MM.1S (cell line): ENCODE measurements around the gene MRPL28.
A peak's percentile ranks its signal among the peaks of the same experiment; 100 is the strongest.

ENCODE experiments used
- DNase-seq: peaks from one replicate; pipeline ENCODE4 v3.0.0-alpha.2; 2015
- H2AFZ ChIP-seq: fragments of 300-600 bp; sonication (generic); 2 replicates; pipeline ENCODE4 v1.6.0; 2016; ENCODE audit warnings: antibody characterized with exemption, low read length
- H3F3A ChIP-seq: fragments of 300-600 bp; sonication (generic); 2 replicates; pipeline ENCODE4 v1.6.1; 2016; ENCODE audit warnings: mild to moderate bottlenecking, antibody characterized with exemption, low read length, moderate library complexity, mixed read lengths; ENCODE audit not compliant: insufficient read depth
- H3K27ac ChIP-seq: fragments of 300-600 bp; sonication (generic); 2 replicates; pipeline ENCODE4 v1.5.1; 2016; ENCODE audit warnings: mild to moderate bottlenecking, low read length
- H3K27me3 ChIP-seq: fragments of 300-600 bp; sonication (generic); replicated peaks from 2 replicates; pipeline ENCODE4 v1.6.0; 2016; ENCODE audit warnings: low read length; ENCODE audit not compliant: insufficient read depth
- H3K36me3 ChIP-seq: fragments of 300-600 bp; sonication (generic); replicated peaks from 2 replicates; pipeline ENCODE4 v1.6.1; 2016; ENCODE audit warnings: mild to moderate bottlenecking, low read length, mixed read lengths; ENCODE audit not compliant: insufficient read depth
- H3K4me1 ChIP-seq: fragments of 300-600 bp; sonication (generic); 2 replicates; pipeline ENCODE4 v1.6.1; 2016; ENCODE audit warnings: low read length, mixed read lengths
- H3K4me2 ChIP-seq: fragments of 300-600 bp; sonication (generic); 2 replicates; pipeline ENCODE4 v1.6.0; 2016; ENCODE audit warnings: low read depth, low read length
- H3K4me3 ChIP-seq: fragments of 300-600 bp; sonication (generic); 2 replicates; pipeline ENCODE4 v1.5.1; 2016; ENCODE audit warnings: low read length, mixed read lengths
- H3K79me2 ChIP-seq: fragments of 300-600 bp; sonication (generic); 2 replicates; pipeline ENCODE4 v1.6.1; 2016; ENCODE audit warnings: mixed run types, low read length, mixed read lengths
- H3K9ac ChIP-seq: fragments of 300-600 bp; sonication (generic); 2 replicates; pipeline ENCODE4 v1.6.1; 2016; ENCODE audit warnings: low read length, mixed read lengths
- H3K9me2 ChIP-seq: fragments of 300-600 bp; sonication (generic); replicated peaks from 2 replicates; pipeline ENCODE4 v1.6.1; 2016; ENCODE audit warnings: mild to moderate bottlenecking, low read length, mixed read lengths; ENCODE audit not compliant: insufficient read depth
- H3K9me3 ChIP-seq: fragments of 300-600 bp; sonication (generic); replicated peaks from 2 replicates; pipeline ENCODE4 v1.6.1; 2016; ENCODE audit warnings: mild to moderate bottlenecking, low read length, mixed read lengths; ENCODE audit not compliant: insufficient read depth
- H4K20me1 ChIP-seq: fragments of 300-600 bp; sonication (generic); 2 replicates; pipeline ENCODE4 v1.6.1; 2016; ENCODE audit warnings: mild to moderate bottlenecking, low read length, moderate library complexity, mixed read lengths; ENCODE audit not compliant: insufficient read depth
- EZH2 ChIP-seq: fragments of 300-600 bp; sonication (generic); optimal IDR thresholded peaks from 2 replicates; pipeline ENCODE3; 2017; ENCODE audit warnings: low read depth, mild to moderate bottlenecking, antibody characterized with exemption, low read length, mixed read lengths
- EZH2phosphoT487 ChIP-seq: fragments of 300-600 bp; sonication (generic); IDR thresholded peaks from 2 replicates; pipeline ENCODE4 v1.6.1; 2018; ENCODE audit warnings: antibody characterized with exemption, low read length
- TF ChIP-seq, protein P1 (sequence below): fragments of 300-600 bp; sonication (generic); IDR thresholded peaks from 2 replicates; pipeline ENCODE4 v1.5.1; 2016; ENCODE audit warnings: antibody characterized with exemption, low read length, mixed read lengths

MRPL28 gene

DNA sequence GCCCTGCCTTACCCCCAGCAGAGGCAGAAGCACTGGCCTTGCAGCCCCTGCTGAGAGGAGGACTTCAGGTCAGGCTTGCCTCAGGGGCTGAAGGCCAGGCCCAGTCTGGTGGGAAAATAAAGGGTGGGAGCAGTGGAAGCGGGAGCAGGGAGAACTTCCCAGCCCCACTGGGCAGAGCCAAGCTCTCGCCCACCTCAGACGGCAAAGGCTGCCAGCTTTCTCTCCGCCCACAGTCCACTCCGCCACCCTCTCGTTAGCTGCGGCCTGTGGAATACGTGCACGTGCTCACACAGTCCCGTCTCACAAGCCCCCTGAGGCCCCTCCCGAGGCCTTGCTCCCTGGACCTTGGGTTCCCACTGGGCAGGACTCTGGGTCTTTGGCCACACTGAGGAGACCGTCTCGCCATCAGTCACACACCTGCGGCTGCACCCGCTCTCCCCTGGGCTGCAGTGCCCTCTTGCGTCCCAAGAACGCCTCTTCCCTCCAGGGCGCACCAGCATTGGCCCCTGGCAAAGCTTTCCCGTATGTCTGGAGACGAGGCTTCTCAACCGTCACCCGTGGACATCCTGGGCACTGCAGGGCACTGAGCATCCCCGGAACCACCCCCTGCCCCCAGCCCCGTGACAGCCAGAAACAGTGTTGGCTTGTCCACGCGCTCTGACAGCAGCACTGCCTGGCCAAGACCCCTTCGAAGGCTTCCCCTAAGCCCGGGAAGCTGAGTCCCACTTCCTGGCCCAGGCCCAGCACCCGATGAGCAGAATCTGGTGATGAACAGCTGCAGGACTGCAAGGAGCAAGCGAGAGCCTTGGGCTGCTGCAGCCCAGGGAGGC lies 8.3 kb downstream of the MRPL28 start:
- no peaks in the 10 kb centered on the region for H3K79me2 ChIP-seq
- H3K4me2 ChIP-seq = peak overlapping the region; percentile 80
- H2AFZ ChIP-seq = peak overlapping the region; percentile 54
- no peak overlapping the region for H3K9ac ChIP-seq
- DNase-seq = peak; percentile 78
- no peak for TF ChIP-seq EZH2phosphoT487
- TF ChIP-seq, protein P1, sequence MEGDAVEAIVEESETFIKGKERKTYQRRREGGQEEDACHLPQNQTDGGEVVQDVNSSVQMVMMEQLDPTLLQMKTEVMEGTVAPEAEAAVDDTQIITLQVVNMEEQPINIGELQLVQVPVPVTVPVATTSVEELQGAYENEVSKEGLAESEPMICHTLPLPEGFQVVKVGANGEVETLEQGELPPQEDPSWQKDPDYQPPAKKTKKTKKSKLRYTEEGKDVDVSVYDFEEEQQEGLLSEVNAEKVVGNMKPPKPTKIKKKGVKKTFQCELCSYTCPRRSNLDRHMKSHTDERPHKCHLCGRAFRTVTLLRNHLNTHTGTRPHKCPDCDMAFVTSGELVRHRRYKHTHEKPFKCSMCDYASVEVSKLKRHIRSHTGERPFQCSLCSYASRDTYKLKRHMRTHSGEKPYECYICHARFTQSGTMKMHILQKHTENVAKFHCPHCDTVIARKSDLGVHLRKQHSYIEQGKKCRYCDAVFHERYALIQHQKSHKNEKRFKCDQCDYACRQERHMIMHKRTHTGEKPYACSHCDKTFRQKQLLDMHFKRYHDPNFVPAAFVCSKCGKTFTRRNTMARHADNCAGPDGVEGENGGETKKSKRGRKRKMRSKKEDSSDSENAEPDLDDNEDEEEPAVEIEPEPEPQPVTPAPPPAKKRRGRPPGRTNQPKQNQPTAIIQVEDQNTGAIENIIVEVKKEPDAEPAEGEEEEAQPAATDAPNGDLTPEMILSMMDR = peak; percentile 84
- TF ChIP-seq EZH2 = no peak
- no peak overlapping the region for H3K4me3 ChIP-seq
- H3K9me2 ChIP-seq = no peaks in the 10 kb centered on the region
- H3K27ac ChIP-seq = no peak overlapping the region
- no peaks in the 10 kb centered on the region for H3K4me1 ChIP-seq
- H3K36me3 ChIP-seq = no peaks in the 10 kb centered on the region
- peaks cover 15% of the 10 kb centered on the region for H3K27me3 ChIP-seq
- no peaks in the 10 kb centered on the region for H4K20me1 ChIP-seq
- H3F3A ChIP-seq = no peaks in the 10 kb centered on the region
- H3K9me3 ChIP-seq = no peaks in the 10 kb centered on the region

DNA sequence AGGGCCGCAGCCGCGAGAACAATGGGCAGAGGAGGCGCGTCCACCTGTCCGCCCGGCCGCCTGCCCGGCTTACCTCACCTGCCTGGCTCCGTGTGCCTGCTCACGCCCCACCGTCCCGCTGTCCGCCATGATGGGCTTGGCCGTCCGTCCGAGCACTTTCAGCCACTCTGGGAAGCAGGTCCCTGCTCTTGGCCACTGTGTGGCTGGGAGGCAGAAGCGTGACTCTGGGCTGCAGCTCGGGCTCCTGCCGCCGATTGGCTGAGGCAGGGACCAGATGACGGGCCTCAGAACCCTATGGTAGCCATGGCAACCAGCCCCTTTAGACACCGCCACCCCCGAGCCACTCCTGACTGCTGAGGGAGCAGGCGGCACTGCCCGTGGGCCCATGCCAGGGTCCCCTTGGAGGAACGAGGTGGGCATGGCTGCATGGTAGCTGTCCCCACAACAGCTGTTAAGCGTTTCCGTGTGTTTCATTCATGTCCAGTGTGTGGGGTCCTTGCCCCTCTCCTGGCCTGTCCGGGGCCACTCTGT lies 8.9 kb downstream of the MRPL28 start:
- Histone ChIP-seq H3F3A (no peaks in the 10 kb centered on the region), H3K79me2 (no peaks in the 10 kb centered on the region), H3K9me3 (no peaks in the 10 kb centered on the region), H2AFZ (no peak overlapping the region), H3K4me1 (no peaks in the 10 kb centered on the region), H3K4me3 (no peak overlapping the region), H3K27ac (no peak overlapping the region), H3K9ac (no peak overlapping the region), H3K9me2 (no peaks in the 10 kb centered on the region), H3K36me3 (no peaks in the 10 kb centered on the region), H3K4me2 (peak overlapping the region; percentile 80; the same call in 1 of the 2 replicates), H3K27me3 (peaks cover 15% of the 10 kb centered on the region), H4K20me1 (no peaks in the 10 kb centered on the region)
- no peak for TF ChIP-seq EZH2
- TF ChIP-seq, protein P1 = no peak
- TF ChIP-seq EZH2phosphoT487 = no peak
- no peak for DNase-seq

DNA sequence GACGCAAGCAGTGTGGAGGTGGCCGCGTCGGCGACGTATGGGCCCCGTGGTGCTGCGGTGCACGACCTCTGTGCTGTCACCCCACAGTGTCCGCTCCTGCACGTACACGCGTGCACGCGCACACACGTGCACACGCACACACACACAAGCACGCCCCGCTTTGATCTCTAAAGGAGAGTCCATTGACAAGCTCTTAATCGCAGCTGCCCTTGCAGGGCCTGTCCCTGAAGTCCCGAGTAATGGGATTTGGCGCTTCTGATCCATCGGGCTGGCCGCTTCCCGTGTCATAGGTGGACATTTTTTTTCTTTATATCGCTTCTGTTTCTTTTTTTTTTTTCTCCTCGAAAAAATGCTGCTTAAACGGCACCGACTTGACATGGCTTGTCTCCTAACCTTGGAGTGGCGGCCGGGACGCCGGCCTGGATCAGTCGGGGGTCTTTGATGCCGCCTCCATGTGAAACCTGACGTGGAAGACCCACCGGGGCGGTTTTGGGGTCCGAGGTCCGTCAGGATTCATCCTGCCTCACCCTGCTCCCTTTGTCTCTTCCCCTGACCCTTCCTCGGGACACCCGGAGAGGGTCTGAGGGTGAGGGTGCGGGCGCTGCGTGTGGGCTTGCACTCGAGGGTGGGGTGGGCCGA lies 9.5 kb downstream of the MRPL28 start:
- DNase-seq = no peak
- Histone ChIP-seq H3K9me3 (no peaks in the 10 kb centered on the region), H2AFZ (no peak overlapping the region), H3K79me2 (no peaks in the 10 kb centered on the region), H3K27me3 (peaks cover 15% of the 10 kb centered on the region), H3K4me1 (no peaks in the 10 kb centered on the region), H3K4me3 (no peak overlapping the region), H3K4me2 (no peak overlapping the region), H3K27ac (no peak overlapping the region), H3F3A (no peaks in the 10 kb centered on the region), H3K9me2 (no peaks in the 10 kb centered on the region), H3K9ac (no peak overlapping the region), H4K20me1 (no peaks in the 10 kb centered on the region), H3K36me3 (no peaks in the 10 kb centered on the region)
- no peak for TF ChIP-seq EZH2phosphoT487
- TF ChIP-seq, protein P1 = no peak
- TF ChIP-seq EZH2 = no peak
